AG20443 (cell line): Measurements from ENCODE around the gene GYPC.
"Not testable (repeated sequence)": the region's sequence is repeated elsewhere in the genome, so short reads cannot be mapped to it uniquely, and the experiment has no call there.

ENCODE experiments used
- DNase-seq: peaks from one replicate; pipeline ENCODE4 v3.0.0; 2012; ENCODE audit warnings: low spot score, mixed read lengths

GYPC gene

DNA sequence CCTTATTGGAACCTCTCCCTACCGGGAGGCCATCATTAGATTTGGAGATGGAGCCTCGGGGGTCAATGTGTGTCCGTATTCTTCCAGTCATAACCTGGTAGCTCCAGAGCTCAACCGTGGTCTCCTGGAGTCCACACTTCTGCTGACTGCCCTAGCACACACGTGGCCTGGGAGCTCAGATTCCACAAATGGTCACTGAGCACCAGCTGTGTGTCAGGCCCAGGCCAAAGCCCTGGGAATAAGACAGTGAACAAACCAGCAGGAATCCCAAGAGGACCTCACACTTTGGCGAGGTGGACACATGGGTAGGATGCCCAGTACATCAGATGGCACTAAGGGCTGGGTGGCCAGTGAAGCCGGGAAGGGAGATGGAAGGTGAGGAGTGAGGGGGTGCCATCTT lies 15.5 kb downstream of the GYPC start:
- DNase-seq = no peak

DNA sequence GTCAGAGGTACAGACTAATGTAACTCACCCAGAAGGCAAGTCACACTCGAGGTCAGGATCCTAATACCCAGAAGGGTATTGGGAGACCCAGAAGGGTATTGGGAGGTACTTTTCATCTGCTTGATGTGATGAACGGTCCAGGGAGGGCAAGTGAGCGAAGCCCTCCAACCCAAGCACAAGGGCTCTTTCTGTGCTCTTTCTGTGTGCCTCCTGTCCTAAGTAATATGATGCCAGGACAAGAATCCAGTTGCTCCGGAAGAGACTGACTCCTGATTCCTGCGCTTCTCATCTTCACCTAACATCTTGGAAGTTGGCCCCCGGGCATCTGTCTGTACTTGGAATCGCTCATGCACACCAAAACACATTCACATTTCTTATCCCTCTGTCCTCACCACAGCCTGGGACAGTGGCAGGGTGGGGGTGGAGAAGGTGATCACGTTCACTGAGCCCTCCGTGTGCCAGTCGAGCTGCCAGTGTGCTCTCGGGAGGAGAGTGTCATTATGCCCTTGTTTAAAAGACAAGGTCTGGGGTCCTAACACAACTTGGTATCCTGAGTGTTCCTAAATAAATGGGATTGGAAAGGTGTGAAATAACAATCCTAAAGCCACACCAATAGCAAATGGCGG lies 17.1 kb downstream of the GYPC start:
- no peak for DNase-seq

DNA sequence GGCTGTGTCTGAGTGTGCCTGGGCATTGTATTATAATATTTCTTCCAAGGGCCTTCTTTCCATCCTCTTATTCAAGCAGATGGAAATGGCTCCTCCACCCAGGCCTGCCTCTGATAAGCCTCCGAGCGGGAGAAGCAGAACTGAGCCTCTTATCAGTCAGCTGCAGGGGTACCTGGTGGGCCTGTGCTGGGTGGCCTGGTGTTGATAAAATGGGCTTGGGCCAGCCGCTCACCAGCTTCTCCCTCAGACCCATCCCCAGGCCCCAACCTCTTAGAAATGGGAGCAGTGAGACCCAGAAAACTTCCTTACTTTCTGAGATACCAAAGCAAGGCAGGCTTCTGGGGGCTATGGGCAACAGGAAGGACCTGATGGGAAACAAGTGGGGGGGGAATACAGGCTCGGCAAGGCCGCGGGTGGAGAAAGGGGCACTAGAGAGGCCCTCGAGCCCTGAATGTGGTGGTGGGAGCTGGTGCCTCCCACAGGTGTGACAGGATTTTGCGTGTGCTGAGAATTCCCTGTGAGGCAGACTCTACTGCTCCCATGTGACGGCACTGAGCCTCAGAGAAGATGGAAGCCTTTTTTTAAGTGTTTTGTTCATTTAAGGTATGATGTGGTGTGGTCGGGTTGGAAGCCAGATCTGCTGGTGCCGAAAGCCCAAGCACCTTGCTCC lies 18.3 kb downstream of the GYPC start:
- DNase-seq = no peak

DNA sequence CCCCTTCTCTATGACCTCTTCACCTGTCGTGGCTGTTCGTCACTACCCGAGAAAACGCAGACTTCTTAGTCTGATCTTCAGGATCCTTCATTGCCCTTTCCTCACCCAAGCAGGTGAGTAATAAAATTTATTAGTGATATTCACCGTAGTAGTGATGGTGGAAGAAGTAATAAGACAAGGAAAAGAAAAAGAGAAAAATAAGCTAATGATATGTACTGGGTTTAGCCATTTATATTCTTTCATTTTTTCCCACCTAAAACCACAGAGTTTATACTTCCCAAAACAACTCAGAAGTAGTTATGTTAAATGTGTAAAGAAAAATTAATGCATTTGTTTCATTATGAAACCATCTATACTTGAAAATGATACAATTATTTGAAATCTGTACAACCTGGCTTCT lies 19.7 kb downstream of the GYPC start:
- DNase-seq = no peak

GRCh38 chr2:126676221-126677175 lies 20.5 kb downstream of the GYPC start:
- no peak for DNase-seq

- no peak for DNase-seq
These were observed 21.2 kb downstream of the GYPC start for GRCh38 chr2:126677176-126677538.

DNA sequence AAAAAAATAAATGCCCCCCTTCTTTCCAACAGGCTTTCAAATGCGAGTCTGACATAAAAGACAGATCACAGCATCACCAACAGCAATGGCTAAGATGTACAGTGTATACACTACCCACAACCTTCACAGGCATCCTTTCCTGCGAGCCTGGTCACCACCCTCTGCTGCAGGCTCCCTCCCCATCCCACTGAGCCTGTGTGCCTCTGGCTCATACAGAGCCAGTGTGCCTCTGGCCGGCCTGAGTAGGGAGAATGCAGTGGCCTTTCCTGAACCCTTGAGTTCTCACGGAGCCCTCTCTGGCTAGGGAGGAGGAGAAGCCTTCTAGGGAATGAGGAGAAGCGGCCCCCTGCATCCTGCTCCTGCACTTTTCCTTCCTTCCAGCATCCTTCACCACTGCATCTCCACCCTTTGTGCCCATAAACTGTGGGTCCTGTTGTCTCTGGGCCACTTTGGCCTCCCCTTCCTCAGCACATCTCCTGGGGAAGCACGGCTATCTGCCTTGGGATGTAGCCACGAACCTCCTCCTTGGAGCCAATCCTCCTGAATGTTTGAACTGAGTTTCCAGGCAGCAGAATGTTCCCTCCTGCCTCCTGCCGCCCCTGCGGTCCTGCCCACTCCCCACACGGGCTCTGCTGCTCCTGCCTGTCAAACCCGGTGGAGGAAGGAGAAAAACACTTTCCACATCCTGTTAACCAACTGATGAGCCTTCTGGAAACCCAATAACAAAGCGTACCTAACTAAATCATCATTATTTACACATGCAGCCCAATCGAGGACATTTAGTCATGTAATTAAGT lies 22.5 kb downstream of the GYPC start:
- no peak for DNase-seq

DNA sequence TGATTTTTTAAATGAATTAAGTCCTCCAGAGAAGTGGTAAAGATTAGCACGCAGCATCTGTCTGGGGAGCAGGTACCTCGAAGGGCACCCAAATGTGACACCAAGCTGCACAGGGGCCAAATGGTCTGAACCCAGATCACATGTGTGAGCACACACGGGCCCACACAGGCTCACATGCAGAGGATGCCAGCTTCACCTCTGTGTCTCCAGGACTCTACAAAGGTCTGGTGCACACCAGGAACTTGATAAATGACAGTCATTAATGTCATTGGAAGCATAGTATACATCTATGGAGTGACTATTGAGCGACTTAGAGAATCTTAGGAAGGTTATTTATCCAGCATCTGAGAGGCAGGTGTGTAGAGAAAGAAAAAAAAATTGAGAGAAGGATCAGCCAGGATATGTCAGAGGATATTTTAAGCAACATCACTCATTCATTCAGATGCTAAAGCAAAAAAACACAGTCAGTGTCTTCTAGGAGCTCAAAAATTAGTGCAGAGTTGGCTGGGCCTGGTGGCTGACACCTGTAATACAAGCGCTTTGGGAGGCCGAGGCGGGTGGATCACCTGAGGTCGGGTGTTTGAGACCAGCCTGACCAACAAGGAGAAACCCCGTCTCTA lies 23.2 kb downstream of the GYPC start:
- DNase-seq = no peak

DNA sequence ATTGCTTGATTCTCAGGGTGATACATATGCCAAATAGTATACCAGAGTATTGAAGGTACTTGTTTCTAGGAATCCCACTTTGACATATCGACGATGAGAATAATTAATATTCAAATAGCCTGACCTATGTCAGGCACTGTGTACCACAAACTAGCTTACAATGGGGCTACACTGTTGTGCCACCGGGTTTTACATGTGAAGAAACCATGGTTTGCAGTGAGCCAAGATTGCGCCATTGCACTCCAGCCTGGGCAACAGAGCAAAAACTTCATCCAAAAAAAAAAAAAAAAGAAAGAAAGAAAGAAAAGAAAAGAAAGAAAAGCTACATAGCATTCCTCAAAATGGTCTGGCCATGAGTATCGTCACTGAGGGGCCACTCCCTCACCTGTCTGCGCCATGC lies 25.5 kb downstream of the GYPC start:
- no peak for DNase-seq

GRCh38 chr2:126685629-126686028 lies 29.7 kb downstream of the GYPC start:
- no peak for DNase-seq

DNA sequence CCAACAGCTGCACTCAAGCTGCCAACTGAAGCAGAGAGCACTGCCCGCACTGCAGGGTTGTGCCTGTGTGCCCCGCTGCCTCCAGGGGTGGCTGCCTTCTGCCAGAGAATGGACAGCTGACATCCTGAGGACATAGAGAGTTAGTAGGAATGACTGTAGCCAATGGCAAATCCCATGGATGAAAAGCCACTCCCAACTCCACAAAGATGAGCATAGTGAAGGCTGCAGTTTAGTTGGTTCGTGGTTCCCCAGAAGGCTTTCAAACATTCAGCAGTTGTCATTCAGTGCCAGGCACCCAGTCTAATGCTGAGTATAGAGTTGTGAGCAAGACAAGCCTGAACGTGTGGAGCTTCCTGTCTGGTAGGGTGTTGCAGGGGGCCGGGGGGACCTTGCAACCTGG lies 30.3 kb downstream of the GYPC start:
- DNase-seq = no peak

DNA sequence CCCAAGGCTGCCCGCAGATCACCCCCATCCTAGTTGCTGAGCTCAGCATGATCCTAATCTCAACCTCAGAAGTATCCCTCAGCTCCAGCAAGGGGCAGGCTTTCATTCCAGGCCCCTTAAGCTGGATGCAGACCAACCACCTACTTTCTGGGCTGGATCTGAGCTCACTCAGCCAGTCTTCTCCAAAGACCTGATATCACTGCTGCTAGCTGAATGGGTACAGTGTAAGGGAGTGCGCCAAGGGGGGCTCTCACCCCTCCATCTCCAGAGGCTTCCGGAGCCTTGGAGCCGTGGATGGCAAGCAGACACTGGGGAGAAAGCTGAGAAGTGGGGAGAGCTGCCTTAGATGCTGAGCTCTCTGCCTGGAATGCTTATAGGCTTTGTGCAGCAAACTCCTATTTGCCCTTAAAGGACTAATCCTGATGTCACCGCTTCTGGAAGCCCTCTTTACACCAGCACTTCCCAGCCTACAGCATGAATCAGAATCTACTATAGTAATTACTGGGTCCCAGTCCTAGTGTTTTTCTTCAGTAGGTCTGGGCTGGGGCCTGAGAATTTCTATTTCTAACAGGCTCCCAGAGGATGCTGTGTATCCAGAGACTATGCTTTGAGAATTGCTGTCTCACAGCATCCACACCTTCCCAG lies 31.0 kb downstream of the GYPC start:
- DNase-seq = no peak

DNA sequence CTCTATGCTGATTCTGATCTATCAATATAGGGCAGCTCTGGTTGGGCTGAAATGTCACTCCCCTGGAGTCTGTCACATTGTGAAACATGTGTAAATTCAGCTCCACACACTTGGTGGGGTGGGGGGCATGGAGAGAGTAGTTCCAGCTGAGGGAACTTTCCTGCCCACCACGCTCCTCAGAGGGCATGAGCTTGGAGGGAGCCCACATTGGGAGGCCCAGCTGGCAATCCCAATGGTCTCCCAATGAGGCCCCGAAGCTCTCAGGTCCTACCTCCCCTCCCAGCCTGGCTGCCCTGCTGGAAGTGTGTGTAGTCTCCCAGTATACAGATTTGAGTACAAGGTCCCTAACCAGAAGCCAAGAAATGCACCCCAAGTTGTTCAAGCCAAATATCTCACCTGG lies 31.5 kb downstream of the GYPC start:
- no peak for DNase-seq

DNA sequence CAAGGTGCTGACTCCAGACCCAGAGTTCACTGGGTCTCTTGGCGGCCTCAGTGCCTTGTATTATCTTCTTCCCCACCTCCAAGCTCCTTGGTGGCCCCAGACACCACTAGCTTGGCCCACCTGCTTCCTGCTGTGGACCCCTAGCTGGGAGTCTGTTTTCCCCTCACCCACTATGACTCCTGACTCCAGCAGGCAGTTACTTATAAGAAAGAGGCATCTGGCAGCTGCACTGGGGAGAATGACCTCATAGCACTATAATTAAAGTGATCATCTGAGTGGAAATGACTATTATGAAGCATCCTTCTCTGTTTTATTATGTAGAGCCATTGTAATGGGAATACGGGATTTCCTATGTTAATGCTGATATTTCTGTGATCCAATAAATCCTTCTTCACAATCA lies 32.6 kb downstream of the GYPC start:
- not testable (repeated sequence) for DNase-seq

DNA sequence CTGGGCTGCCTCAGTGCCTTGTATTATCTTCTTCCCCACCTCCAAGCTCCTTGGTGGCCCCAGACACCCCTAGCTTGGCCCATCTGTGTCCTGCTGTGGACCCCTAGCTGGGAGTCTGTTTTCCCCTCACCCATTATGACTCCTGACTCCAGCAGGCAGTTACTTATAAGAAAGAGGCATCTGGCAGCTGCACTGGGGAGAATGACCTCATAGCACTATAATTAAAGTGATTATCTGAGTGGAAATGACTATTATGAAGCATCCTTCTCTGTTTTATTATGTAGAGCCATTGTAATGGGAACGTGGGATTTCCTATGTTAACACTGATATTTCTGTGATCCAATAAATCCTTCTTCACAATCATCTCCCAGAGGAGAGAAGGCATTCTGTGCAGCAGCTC lies 36.3 kb downstream of the GYPC start:
- not testable (repeated sequence) for DNase-seq

DNA sequence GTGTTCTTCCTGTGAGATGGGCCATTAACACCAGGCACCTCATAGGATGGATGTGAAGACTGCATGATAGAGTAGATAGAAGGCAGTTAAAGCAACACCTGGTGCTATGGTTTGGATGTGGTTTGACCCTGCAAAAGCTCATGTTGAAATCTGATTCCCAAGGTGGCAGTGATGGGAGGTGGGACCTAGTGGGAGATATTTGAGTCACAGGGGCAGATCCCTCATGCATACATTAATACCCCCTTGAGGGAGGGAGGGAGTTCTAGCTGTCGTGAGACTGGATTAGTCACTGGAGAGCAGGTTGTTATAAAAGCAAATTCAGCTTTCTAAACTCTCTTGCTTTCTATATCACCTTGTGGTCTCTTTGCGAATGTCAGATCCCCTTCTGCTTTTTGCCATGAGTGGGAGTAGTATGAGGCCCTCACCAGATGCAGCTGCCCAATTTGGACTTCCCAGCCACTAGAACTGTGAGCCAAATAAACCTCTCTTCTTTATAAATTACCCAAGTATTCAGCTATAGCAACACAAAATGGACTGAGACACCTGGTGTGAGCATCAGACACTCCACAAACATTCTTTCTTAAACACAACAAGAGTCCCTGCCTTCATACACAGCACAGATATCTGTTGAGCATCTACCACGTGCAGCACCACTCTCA lies 37.1 kb downstream of the GYPC start:
- DNase-seq = not testable (repeated sequence)

- no peak for DNase-seq
These were observed 40.9 kb downstream of the GYPC start for GRCh38 chr2:126696644-126697520.

DNA sequence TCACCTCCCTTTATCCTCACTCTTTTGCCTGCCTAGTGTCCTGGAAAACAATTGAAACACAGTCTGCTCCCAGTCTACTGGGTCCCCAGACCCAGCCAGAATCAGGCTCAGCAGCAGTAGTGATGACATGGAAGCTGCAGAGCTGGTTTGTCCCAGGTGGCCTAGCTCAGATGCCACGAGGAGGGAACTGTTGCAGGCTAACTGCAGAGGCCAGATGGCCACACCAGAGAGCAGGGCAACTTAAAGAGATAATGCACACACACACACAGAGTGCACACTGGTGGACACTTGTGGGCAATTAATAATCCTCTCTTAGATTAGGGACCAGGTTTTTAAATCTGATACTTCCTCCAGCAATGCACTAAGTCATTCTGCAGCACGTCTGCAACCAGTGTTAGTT lies 42.4 kb downstream of the GYPC start:
- no peak for DNase-seq

DNA sequence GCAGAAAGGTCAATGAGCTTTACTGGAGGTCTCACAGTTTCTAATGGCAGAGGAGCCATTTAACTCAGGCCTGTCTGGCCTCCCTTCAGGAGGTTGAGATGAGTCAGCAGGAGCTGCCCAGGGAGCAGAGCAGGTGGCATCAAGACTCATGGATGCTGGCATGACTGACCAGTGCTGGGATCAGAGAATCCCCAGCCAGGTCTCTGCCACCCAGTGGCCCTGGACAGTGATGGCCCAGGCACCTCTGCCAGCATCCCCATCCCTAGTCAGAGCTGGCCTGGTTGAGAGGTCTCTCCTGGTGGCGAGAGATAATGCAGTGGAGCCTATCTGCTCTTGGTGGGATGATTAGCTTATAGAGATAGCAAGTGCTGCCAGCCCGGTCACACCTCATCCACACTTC lies 43.1 kb downstream of the GYPC start:
- DNase-seq = no peak
